ENCODE measurements around the gene GARIN5A.
"Not testable (repeated sequence)": the region's sequence is repeated elsewhere in the genome, so short reads cannot be mapped to it uniquely, and the experiment has no call there.

GARIN5A gene

DNA sequence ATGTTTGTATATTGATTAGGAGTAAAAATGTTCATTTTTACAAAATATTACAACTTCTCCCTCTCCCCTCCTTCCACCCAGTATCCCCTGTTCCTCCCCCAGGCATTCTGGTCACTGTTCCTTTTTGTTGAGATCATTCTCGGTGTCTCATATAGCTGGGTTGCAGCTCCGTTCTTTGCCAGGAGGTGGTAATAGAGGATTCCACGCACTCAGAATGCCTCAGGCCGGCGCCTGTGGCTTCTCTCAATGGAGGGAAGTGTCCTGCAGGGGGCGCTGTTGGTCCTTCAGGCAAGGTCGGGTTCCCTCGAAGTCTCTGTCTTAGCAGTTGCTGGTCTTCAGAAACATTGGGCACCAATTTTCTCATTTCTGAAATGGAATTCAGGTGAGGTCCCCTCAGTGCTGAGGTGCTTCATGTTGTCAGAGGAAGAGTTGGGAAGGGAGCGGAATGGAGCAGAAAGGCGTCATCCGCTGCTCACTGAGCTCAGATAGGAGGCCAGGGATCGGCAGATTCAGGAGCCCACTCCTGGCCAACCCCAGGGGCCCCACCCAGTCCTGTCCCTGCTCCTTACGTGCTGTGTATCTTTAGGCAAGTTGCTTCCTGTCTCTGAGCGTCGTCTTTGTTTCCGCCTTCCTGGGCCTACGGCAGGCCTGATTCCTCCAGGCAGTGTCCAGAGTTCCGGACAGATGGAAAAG lies 10.3 kb upstream of the GARIN5A start:
- no peak for DNase-seq

DNA sequence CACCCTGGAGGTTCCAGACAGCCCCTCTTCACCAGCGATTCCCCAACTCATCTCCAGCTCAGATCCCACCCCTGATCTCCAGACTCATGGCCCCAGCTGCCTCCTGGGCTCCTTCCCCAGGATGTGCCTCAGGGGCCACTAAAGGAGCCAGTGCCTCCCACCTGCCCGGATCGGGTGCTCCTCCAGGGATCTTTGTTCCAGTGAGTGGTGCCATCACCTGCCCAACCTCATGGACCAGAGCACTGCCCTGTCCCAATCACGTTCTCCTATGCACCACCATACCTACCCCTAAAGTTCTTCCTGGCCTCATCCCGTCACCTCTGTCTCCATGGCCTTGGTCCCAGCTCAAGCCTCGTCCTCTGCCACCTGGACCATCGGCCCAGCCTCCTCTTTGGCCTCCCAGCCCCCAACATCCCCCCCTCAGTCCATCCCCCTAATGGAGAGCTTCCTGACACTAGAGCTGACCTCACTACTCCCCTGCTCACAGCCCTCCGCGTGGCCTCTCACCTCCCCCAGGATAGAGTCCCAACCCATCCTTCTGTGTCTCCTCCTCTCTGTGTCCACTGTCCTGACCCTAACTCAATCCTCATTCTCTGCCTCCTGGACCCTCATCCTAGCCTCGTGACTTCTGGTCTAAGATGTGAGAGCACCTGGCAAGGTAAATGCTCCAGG lies 8.8 kb upstream of the GARIN5A start:
- DNase-seq, result no peak

DNA sequence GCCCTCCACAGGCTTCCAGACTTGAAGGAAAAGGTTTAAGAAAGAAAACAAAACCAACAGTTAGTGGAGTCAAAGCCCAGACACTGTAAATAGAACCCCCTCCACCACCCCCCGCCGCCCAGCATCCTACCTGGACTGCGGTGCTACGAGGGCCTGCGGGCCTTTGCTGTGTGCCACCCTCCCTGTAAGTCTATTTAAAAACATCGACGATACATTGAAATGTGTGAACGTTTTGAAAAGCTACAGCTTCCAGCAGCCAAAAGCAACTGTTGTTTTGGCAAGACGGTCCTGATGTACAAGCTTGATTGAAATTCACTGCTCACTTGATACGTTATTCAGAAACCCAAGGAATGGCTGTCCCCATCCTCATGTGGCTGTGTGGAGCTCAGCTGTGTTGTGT lies 6.3 kb upstream of the GARIN5A start:
- DNase-seq, result no peak

DNA sequence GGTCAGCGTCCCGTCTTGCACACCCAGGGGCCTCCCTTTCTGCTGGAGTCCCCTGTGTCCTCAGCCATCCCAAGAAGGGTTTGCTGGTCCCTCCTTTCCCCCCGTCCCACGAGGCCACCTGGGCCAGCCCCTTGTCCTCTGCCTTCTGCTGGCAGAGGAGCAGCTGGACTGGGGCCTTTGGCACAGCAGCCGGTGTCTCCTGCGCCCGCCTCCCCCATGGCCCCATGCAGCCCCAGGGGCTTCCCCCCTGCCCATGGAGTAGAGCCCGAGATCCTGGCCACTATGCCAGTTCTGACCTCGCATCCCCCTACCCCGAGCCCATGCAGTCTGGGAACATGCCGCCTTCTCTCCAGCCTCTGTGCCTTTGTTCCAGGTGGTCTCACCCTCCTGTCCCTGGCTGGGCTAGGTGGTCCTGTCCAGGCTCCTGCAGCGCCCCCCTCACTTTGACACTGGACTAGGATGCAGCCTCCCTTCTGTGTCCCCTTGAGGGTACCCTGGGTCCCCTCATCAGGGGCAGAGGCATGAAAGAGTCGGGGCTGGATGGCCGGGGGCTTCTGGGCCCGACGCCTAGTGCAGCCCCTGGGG lies 5.7 kb upstream of the GARIN5A start:
- no peak for DNase-seq

DNA sequence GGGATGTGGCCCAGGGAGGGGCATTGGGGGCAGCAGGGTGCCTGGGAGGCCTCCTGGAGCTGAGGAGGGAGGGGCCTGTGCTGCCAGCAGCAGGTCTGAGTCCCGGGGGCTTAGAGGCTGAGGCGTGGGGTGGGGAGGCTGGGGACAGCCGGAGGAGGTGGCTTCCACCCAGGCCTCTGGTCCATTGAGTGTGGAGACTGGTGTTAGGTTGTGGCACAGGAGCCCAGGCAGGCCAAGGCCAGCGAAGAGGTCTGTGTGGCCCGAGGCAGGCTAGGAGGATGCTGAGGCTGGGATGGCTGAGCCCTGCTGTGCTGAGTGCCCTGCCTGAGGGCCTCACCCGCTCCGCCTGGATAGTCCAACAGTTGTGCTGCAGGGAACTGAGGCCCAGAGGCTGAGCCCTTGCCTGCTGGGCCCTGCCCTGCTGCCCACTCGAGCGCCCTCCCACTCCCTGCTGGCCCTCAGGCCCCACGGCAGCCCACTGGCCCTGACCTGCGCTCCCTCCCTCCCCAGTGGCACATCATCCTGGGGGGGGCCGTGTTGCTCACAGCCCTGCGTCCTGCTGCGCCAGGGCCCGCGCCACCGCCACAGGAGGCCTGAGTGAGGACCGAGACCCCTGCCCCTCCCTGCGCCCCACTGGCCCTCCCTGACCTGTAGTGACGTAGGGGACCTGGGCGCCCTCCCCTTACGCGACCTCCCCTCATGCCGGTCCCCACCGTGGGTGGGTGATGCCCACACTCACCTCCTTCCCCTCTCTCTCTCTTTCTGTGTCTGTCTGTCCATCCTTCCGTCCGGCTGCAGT lies 4.9 kb upstream of the GARIN5A start:
- no peak for DNase-seq

DNA sequence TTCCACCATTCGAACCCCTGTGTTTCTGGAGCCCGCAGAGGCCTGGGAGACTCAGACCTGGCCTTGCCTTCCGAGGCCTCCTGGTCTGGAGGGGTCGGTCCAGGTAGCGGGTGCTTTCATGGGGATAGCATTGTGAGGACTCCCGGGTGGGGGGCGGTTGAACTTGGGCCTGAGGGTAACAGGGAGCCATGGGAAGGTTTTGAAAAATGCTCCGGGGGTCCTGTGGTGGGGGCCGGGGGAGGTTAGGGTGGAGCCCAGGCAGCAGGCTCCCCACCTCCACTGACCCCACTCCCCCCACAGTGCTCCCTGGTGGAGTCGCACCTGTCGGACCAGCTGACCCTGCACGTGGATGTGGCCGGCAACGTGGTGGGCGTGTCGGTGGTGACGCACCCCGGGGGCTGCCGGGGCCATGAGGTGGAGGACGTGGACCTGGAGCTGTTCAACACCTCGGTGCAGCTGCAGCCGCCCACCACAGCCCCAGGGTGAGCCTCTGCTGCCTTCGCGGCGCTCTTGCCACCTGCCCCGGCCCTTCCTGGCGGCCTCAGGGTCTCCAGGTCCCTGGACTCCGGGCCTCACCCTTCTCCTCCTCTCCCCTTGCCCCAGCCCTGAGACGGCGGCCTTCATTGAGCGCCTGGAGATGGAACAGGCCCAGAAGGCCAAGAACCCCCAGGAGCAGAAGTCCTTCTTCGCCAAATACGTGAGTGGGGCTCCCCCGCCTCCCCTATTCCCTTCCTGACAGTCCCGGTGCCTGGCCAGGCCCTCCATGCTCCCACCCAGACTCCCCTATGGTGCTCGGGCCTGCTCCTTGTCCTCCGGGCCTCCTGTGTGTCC lies 3.8 kb upstream of the GARIN5A start:
- DNase-seq, result no peak

DNA sequence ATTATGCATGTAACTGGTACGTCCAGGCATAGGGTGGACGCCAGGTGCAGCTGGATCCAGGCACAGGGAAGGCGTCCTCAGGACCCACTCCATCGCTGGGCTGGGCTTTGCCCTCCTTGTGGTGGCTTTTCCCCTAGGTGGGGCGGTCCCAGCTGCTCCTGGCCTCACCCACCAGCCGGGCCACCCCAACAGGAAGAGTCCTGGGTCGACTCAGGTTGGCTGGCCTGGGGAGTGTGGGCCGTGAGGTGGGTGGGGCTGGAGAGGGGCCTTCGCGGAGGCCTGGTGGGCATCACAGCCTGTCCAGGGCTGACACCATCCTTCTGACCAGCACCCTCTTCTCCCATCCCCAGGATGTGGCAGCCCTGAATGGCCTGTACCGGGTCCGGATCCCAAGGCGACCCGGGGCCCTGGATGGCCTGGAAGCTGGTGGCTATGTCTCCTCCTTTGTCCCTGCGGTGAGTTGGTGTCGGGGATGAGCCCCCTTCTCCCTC lies 3.2 kb upstream of the GARIN5A start:
- no peak for DNase-seq

DNA sequence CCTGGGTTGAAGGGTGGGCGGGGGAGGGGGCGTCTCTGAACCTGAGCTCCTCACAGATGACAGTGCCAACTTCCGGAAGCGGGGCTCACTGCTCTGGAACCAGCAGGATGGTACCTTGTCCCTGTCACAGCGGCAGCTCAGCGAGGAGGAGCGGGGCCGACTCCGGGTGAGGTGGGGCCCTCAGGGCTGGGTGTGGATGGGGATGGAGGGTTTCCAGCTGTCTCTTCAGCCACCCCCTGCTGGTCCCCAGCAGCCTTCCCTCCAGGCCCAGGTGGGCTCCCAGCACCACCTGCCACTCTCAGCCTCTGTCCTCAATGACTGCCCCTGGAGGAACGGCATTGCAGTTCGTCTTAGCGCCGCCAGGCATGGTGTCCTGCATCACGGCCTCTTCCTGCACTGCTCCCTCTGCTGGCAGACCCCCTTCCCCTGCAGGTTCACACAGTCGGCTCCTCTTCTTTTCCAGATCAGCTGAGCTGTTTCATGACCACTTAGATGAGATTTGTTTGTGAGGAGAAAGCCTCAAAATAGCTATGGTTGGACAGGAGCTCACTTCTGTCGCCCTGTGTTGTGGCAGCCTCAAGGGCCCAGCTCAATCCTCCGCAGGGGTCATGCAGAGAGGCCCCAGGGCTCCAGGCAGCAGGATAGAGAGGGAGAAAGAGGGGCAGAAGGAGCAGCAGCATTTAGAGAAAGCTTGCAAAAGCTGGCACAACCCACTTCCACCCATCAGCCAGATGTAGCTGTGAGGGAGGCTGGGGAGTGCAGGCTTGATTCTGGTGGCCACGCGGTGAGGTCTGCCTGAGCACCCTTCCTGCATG lies 2.5 kb upstream of the GARIN5A start:
- DNase-seq, result no peak

DNA sequence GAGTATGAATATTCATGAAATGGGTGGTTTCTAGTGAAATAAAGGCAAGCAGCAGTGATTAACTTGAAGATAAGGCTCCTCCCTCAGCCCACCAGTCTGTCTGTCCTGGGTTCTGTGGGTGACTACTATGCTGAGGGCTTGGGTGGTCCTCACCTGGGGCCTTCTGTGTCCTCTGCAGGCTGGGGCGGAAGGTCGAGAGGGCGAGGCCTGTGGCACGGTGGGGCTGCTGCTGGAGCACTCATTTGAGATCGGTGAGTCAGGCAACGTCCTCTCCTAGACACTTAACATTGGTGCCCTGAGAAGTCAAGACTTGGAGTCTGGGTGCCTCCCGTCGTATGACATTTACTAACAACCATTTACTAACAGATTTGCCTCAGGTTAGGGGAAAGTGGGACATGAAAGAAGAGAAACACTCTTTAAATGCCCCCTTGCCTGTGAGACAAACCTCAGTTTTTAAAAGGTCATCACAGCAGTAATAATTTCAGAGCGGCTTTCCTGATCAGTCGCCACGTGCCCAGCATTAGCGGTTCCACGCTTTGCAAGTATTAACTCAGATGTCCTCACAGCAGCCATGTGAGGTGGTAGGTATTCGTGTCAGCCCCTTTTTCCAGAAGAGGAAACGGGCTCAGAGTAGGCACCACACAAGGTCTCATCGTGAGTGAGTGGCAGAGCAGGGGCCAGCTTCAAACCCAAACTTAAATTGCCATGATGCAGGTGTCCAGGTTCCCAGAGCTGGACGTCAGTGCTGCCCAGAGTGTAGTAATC lies 1.3 kb upstream of the GARIN5A start:
- no peak for DNase-seq

DNA sequence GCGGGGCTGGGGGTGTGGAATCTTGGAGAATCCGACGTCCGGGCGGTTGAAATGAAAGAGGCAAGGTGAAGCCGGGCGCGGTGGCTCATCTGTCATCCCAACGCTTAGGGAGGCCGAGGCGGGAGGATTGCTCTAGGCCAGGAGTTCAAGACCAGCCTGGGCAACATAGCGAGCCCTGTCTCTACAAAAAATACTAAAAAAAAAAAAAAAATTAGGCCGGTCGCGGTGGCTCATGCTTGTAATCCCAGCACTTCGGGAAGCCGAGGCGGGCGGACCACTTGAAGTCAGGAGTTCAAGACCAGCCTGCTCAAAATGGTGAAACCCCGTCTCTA lies 225 bp upstream of the GARIN5A start:
- no peak for DNase-seq

DNA sequence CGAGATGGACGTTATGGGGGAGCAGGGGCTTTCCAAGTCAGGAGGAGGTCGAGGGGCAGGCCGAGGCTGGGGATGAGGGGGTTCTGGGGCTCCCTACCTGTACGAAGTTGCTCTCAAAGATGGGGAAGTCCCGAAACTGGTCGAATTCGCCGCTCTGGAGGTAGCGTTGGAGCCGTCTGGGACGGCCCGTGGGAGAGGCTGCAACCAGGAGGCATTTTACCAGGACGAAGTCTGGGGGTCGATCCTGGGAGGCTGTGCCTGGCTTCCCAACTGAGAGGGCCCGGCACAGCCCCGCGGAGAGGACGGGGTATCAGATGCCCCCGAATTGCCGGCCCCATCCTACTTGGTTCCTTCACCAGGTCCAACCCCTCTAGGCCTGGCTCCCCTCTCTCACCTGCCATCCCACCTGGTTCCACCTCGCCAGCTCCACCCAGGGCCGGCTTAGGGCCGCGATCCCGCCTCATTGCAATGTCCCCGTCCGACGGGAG lies 868 bp downstream of the GARIN5A start:
- DNase-seq, result no peak

DNA sequence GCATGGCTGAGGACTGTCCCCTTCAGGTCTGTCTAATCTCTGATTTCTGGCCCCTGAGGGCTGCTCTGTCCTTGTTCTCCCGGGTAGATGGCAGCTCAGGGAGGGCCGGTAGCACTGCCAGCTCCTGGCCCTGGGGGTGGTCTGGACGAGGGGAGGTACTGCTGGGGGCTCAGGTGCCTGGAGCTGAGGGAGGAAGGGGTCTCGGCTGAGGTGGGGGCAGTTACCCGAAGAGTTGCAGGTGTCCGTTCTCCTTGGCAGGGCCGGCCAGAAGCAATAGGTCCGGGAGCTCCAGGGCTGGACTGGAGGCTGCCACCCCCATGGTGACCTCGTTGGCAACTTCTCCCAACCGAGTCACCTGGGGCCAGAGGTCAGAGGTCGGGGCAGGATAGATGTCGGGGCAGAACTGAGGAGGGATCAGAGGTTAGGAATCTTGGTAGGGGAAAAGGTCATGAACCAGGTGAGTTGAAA lies 1.5 kb downstream of the GARIN5A start:
- no peak for DNase-seq

DNA sequence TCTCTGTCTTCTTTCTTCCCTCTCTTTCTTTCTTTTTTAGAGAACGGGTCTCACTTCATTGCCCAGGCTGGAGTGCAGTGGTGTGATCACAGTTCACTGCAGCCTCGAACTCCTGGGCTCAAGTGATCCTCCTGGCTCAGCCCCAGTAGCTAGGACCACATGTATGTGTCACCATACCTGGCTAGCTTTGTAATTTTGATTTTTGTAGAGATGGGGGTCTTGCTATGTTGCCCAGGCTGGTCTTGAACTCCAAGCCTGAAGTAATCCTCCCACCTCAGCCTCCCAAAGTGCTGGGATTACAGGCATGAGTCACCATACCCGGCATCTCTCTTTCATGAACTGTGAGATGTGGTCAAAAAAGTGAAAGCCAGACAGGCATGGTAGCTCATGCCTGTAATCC lies 3.3 kb downstream of the GARIN5A start:
- DNase-seq, result not testable (repeated sequence)

DNA sequence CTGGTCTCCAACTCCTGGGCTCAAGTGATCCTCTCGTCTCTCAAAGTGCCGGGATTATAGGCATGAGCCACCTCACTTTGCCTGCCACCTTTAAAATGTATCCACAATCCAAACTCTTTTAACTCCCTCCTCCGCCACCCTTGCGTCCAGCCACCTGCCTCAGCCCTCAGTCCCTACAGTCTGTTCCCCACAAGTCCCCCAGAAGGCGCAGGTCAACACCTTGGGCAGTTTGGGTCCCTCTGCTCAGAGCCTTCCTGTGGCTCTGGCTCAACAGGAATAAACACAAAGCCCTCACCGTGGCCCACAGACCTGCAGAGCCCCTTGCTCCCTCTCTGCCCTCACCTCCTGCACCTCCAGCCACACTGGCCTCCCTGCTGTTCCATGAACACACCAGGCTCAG lies 7.8 kb downstream of the GARIN5A start:
- no peak for DNase-seq

DNA sequence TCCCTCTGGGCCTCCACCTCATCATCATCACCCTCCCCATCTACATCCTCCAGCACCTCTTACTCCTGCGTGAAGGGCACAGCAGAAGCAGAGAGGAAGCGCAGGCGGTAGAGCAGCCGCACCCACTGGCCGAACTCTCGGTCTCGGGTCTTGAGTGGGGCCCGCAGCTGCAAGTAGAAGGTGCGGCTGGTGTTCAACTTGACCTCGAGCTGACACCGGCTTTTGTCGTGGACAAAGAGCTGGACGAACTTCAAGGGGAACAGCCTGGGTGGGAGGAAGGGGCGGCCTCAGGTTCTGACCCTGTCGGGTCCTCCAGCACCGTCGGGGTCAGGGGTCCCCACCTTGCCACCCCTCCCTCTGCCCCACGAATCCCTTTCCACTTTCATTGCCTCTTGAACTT lies 9.1 kb downstream of the GARIN5A start:
- no peak for DNase-seq

DNA sequence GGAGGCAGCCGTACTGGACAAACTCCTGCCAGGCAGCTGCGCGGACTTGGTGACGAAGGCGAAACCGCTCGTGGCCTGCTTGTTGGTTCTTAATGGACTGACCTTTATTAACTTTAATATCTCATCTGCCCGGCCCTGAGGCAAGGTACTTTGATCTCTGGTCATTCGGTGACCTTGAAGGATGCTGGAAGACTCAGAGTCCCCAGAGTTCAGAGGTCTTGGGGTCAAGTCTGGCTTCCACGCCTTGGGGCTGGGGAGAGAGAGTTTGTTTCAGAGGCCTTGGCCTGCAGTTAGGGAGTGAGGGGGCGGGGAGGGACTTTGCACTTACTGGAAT lies 10.0 kb downstream of the GARIN5A start:
- no peak for DNase-seq

DNA sequence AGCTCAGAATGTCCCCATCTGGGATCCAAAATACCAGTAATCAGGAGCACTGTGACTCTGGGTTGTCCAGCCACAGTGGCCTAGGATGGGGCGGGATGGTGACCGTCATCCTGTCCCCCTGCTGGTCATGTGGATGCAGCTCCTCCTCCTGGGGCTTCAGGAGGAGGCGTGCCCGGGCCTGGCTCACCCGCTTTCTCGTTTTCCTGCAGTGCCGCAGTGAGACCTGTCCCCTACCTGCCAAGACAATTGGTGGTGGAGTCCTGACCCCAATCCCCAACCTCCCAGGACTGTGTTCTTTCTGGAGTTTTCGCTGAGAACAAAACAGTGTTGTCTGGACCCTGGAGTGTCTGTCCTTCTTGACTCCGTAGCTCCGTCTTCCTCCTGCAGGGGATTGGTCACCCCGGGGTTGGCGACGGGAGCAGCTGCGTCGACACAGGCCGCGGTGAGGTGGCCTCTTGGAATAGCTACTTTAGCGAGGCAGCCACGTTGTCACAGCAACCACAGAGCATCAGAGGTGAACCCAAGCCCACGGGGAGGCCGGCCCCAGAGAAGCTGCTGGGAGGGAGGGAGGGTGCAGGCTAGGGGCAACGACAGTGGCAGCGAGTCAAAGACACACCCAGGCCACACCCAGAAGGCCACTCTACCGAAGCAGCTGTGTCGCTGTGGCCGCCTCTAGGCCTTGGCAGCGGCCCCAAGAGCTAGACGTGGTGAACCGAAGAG lies 10.5 kb downstream of the GARIN5A start:
- no peak for DNase-seq

DNA sequence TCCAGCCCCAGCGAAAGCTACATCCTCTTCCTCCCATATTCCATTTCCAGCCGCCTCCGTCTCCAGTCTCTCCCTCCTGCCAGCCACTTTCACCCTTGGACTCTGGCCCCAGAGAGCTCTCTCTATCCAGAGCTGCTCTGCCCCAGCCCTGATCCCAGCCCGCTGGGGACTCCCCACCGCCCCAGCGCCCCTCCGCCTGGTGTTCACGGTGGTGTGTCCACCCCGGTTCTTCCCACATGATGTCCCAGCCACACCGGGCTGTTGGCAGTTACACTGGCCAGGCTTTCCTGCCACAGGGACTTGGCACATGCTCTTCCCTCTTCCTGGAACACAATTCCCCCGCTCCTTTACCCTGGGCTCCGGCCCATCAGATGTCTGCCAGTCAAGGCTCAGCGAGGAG lies 11.6 kb downstream of the GARIN5A start:
- no peak for DNase-seq

DNA sequence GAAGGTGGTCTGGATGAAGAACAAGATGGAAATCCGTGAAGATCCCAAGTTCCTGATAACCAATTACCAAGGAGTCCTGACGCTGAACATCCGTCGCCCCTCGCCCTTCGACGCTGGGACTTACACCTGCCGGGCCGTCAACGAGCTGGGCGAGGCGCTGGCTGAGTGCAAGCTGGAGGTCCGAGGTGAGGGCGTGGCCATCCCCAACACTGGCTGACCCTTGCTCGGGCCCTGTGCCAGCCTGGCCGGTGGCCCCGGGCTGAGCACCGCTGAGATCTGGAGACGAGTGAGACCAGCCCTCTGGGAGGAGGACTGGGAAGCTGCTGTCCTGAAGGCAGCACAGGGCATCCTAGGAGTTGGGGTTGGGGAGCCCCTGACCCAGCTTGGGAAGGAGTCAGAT lies 12.3 kb downstream of the GARIN5A start:
- DNase-seq, result no peak

DNA sequence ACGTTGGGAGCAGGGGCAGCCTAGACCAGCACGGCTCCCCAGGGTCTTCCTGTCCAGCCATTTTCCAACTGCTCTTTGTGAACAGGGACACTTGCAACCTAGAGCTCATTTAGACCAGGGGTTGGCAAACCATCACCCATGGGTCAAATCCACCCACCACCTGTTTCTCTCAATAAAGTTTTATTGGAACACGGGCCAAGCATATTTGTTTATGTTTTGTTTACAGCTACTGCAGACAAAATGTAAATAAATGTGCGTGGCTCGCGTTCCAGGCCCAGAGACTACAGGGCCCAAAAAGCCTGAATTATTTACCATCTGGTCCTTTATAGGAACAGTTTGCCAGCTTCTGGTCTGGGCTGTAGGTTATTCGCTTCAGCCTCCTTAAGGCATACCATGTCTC lies 13.7 kb downstream of the GARIN5A start:
- no peak for DNase-seq

All from NK-92 treated with Interleukin-12 subunit alpha and Interleukin-12 subunit beta, amount 100 ng/mL, for 24 hours (cell line).